GM23248 (cell line): ENCODE results near the gene ABCA2. TPM values are rescaled to one million over a fixed set of nuclear protein-coding genes. Genes with fewer than 3 reads are reported as not detected.

Source experiments
- DNase-seq: peaks from one replicate; pipeline ENCODE4 v3.0.0-alpha.2; 2015
- H2AFZ ChIP-seq: fragments of 200-600 bp; sonication (generic); 2 replicates; pipeline ENCODE4 v1.6.1; 2016; ENCODE audit warnings: antibody characterized with exemption
- H3F3A ChIP-seq: fragments of 200-600 bp; sonication (generic); 2 replicates; pipeline ENCODE4 v1.6.1; 2016; ENCODE audit warnings: mild to moderate bottlenecking, antibody characterized with exemption, mixed run types; ENCODE audit not compliant: insufficient read depth
- H3K27ac ChIP-seq: fragments of 200-600 bp; sonication (generic); 2 replicates; pipeline ENCODE4 v1.5.1; 2016; ENCODE audit warnings: mild to moderate bottlenecking
- H3K27me3 ChIP-seq: fragments of 200-600 bp; sonication (generic); replicated peaks from 2 replicates; pipeline ENCODE4 v1.6.1; 2016; ENCODE audit warnings: mild to moderate bottlenecking; ENCODE audit not compliant: insufficient read depth
- H3K36me3 ChIP-seq: fragments of 200-600 bp; sonication (generic); 2 replicates; pipeline ENCODE4 v1.6.1; 2016; ENCODE audit warnings: low read depth, mild to moderate bottlenecking
- H3K4me1 ChIP-seq: fragments of 200-600 bp; sonication (generic); 2 replicates; pipeline ENCODE4 v1.6.1; 2016; ENCODE audit warnings: mild to moderate bottlenecking; ENCODE audit not compliant: insufficient read depth
- H3K4me2 ChIP-seq: fragments of 200-600 bp; sonication (generic); one replicate; pipeline ENCODE4 v1.6.1; 2016; ENCODE audit warnings: mild to moderate bottlenecking; ENCODE audit not compliant: unreplicated experiment
- H3K4me3 ChIP-seq: fragments of 200-600 bp; sonication (generic); 2 replicates; pipeline ENCODE4 v1.5.1; 2016; ENCODE audit warnings: mild to moderate bottlenecking
- H3K79me2 ChIP-seq: fragments of 200-600 bp; sonication (generic); 2 replicates; pipeline ENCODE4 v1.6.1; 2016; ENCODE audit warnings: mild to moderate bottlenecking; ENCODE audit not compliant: insufficient read depth
- H3K9ac ChIP-seq: fragments of 200-600 bp; sonication (generic); 2 replicates; pipeline ENCODE4 v1.6.1; 2016; ENCODE audit warnings: mild to moderate bottlenecking
- H3K9me2 ChIP-seq: fragments of 200-600 bp; sonication (generic); 2 replicates; pipeline ENCODE4 v1.6.1; 2016; ENCODE audit warnings: mixed run types, mild to moderate bottlenecking, moderate library complexity; ENCODE audit not compliant: insufficient read depth
- H3K9me3 ChIP-seq: fragments of 200-600 bp; sonication (generic); one replicate; pipeline ENCODE4 v1.6.1; 2017; ENCODE audit warnings: low read depth
- H4K20me1 ChIP-seq: fragments of 200-600 bp; sonication (generic); 2 replicates; pipeline ENCODE4 v1.6.0; 2016; ENCODE audit not compliant: insufficient read depth
- EZH2 ChIP-seq: fragments of 200-600 bp; sonication (generic); IDR thresholded peaks from 2 replicates; pipeline ENCODE4 v1.6.1; 2018; ENCODE audit warnings: antibody characterized with exemption, mild to moderate bottlenecking; ENCODE audit not compliant: insufficient read depth, poor library complexity, severe bottlenecking
- EZH2phosphoT487 ChIP-seq: fragments of 200-600 bp; sonication (generic); IDR thresholded peaks from 2 replicates; pipeline ENCODE4 v1.6.1; 2018; ENCODE audit warnings: antibody characterized with exemption, moderate library complexity, mild to moderate bottlenecking, low read depth; ENCODE audit not compliant: insufficient read depth
- WGBS, 2 experiments: methylation state at CpG; one replicate each; pipeline ENCODE4 v1.1.6; 2015 to 2017; ENCODE audit warnings: low lambda C conversion rate in 2 of 2, low coverage in 1 of 2; ENCODE audit errors: missing lambda C conversion rate in 2 of 2; 5-methylcytosine and 5-hydroxymethylcytosine counted together
- in situ Hi-C: fragments of 300-500 bp; cut with MboI; formaldehyde crosslinking; loops from 2 replicates; pipeline ENCODE4 v1.15.0; 2020
- polyA plus RNA-seq: library from polyadenylated mRNA; unstranded; fragments of >200 nt; fragmentation: Nextera tagmentation; extraction: Ambion mirVana; gene quantifications from 2 replicates; pipeline ENCODE4 v1.2.1, GENCODE V29; 2016
- total RNA-seq: library from RNA; depleted of rRNA; stranded (reverse); fragments of >200 nt; shearing (Covaris generic); gene quantifications from 2 replicates; pipeline ENCODE4 v1.2.3, GENCODE V29; 2014

ABCA2 gene
- total and polyA plus RNA-seq, 2 experiments from 2014 or later = 21.1 to 33.2 TPM

GRCh38 chr9:136974817-136975535 lies 53.1 kb downstream of the ABCA2 start:
- Histone ChIP-seq H3F3A (no peaks in the 10 kb centered on the region), H3K36me3 (no peaks in the 10 kb centered on the region), H3K4me2 (no peak overlapping the region), H2AFZ (no peak overlapping the region), H3K9ac (no peak overlapping the region), H3K4me1 (no peaks in the 10 kb centered on the region), H4K20me1 (no peaks in the 10 kb centered on the region), H3K27ac (no peak overlapping the region), H3K27me3 (no peaks in the 10 kb centered on the region), H3K4me3 (no peak overlapping the region), H3K79me2 (no peaks in the 10 kb centered on the region), H3K9me3 (no peaks in the 10 kb centered on the region), H3K9me2 (no peaks in the 10 kb centered on the region)
- TF ChIP-seq EZH2 (no peak), EZH2phosphoT487 (no peak)
- no peak for DNase-seq
- 53% methylated on average over 14 to 15 of the region's 15 CpGs for WGBS, 2 experiments
- in situ Hi-C loops = no loop called here

- TF ChIP-seq EZH2 (no peak), EZH2phosphoT487 (no peak)
- no peak overlapping the region for H2AFZ ChIP-seq
- H3K4me3 ChIP-seq = no peak overlapping the region
- H3K27ac ChIP-seq = no peak overlapping the region
- H3K9me2 ChIP-seq = no peaks in the 10 kb centered on the region
- no peak for DNase-seq
- no peaks in the 10 kb centered on the region for H3K4me1 ChIP-seq
- in situ Hi-C loops = no loop called here
- no peaks in the 10 kb centered on the region for H3K9me3 ChIP-seq
- no peak overlapping the region for H3K9ac ChIP-seq
- H3K4me2 ChIP-seq = no peak overlapping the region
- no peaks in the 10 kb centered on the region for H3K79me2 ChIP-seq
- H4K20me1 ChIP-seq = no peaks in the 10 kb centered on the region
- 77 to 78% methylated on average over 28 to 29 of the region's 29 CpGs for WGBS, 2 experiments
- H3K36me3 ChIP-seq = no peaks in the 10 kb centered on the region
- H3K27me3 ChIP-seq = no peaks in the 10 kb centered on the region
- H3F3A ChIP-seq = no peaks in the 10 kb centered on the region
These were observed 54.1 kb downstream of the ABCA2 start for GRCh38 chr9:136973618-136974617.

GRCh38 chr9:136972743-136973142 lies 55.3 kb downstream of the ABCA2 start:
- Histone ChIP-seq H3K9ac (no peak overlapping the region), H3K79me2 (no peaks in the 10 kb centered on the region), H3K27me3 (no peaks in the 10 kb centered on the region), H3K4me3 (no peak overlapping the region), H3K9me3 (no peaks in the 10 kb centered on the region), H3K27ac (no peak overlapping the region), H3K4me2 (no peak overlapping the region), H3K36me3 (no peaks in the 10 kb centered on the region), H3K9me2 (no peaks in the 10 kb centered on the region), H3F3A (no peaks in the 10 kb centered on the region), H2AFZ (no peak overlapping the region), H4K20me1 (no peaks in the 10 kb centered on the region), H3K4me1 (no peaks in the 10 kb centered on the region)
- TF ChIP-seq EZH2 = no peak
- no peak for TF ChIP-seq EZH2phosphoT487
- DNase-seq = no peak
- in situ Hi-C loops = no loop called here
- WGBS, 2 experiments = 44% methylated on average over 12 to 13 of the region's 13 CpGs

- Histone ChIP-seq H3K4me2 (no peak overlapping the region), H2AFZ (no peak overlapping the region), H3K4me3 (no peak overlapping the region), H3K79me2 (no peaks in the 10 kb centered on the region), H4K20me1 (no peaks in the 10 kb centered on the region), H3F3A (no peaks in the 10 kb centered on the region), H3K27ac (no peak overlapping the region), H3K27me3 (no peaks in the 10 kb centered on the region), H3K9ac (no peak overlapping the region), H3K4me1 (no peaks in the 10 kb centered on the region), H3K36me3 (no peaks in the 10 kb centered on the region), H3K9me3 (no peaks in the 10 kb centered on the region), H3K9me2 (no peaks in the 10 kb centered on the region)
- TF ChIP-seq EZH2 = no peak
- no peak for TF ChIP-seq EZH2phosphoT487
- DNase-seq = no peak
- WGBS, 2 experiments = 53 to 62% methylated on average over 7 to 11 of the region's 11 CpGs
- in situ Hi-C loops = no loop called here
These were observed 55.7 kb downstream of the ABCA2 start for GRCh38 chr9:136972335-136972734.
